H1 (cell line): Measurements from ENCODE around the gene GARS1. TPM values are rescaled to one million over a fixed set of nuclear protein-coding genes. Genes with fewer than 3 reads are reported as not detected.

Experiments
- CTCF ChIA-PET: fragments of 300-600 bp; sonication (Branson Sonifier 250); formaldehyde crosslinking; loops from one replicate; lab custom pipeline; 2021; ENCODE audit not compliant: partially characterized antibody; lab: Charles Lee
- POLR2A ChIA-PET: fragments of 300-600 bp; sonication (Branson Sonifier 250); formaldehyde crosslinking; loops from one replicate; lab custom pipeline; 2021; ENCODE audit warnings: inconsistent platforms; ENCODE audit not compliant: partially characterized antibody; lab: Charles Lee
- DNase-seq, 2 experiments: peaks; one replicate each; pipeline versions ENCODE4 v3.0.0 to v3.0.0-alpha.2; 2010 to 2022; ENCODE audit warnings: low spot score in 2 of 2, low read depth in 1 of 2, mixed read lengths in 1 of 2
- FAIRE-seq: peaks from 2 replicates; lab custom pipeline; 2011; peaks lifted over from hg19 to GRCh38; lab: Jason Lieb, UNC
- H2AFZ ChIP-seq: 2 replicates; pipeline ENCODE4 v1.8.1; 2012; ENCODE audit warnings: low read length, inconsistent platforms
- H2AK5ac ChIP-seq: 2 replicates; pipeline ENCODE4 v1.6.1; 2013; ENCODE audit warnings: low read depth, low read length
- H2BK120ac ChIP-seq: replicated peaks from 2 replicates; pipeline ENCODE3; 2013; ENCODE audit warnings: low read depth, low read length, inconsistent platforms
- H2BK12ac ChIP-seq: 2 replicates; pipeline ENCODE4 v1.6.1; 2013; ENCODE audit warnings: low read depth, low read length
- H2BK15ac ChIP-seq: 2 replicates; pipeline ENCODE4 v1.6.1; 2013; ENCODE audit warnings: low read length
- H2BK20ac ChIP-seq: 2 replicates; pipeline ENCODE4 v1.6.1; 2013; ENCODE audit warnings: low read length
- H2BK5ac ChIP-seq: 2 replicates; pipeline ENCODE4 v1.6.1; 2013; ENCODE audit warnings: low read depth, low read length
- H3K14ac ChIP-seq: 2 replicates; pipeline ENCODE4 v1.6.1; 2013; ENCODE audit warnings: inconsistent platforms; ENCODE audit not compliant: insufficient read length
- H3K18ac ChIP-seq: 2 replicates; pipeline ENCODE4 v1.6.1; 2013; ENCODE audit warnings: low read length; ENCODE audit errors: extremely low read depth
- H3K23ac ChIP-seq: 2 replicates; pipeline ENCODE4 v1.6.1; 2013; ENCODE audit warnings: inconsistent platforms; ENCODE audit not compliant: insufficient read length
- H3K23me2 ChIP-seq: 2 replicates; pipeline ENCODE4 v1.6.1; 2013; ENCODE audit warnings: low read depth, low read length
- H3K27ac ChIP-seq: 2 replicates; pipeline ENCODE4 v1.6.1; 2011; ENCODE audit warnings: low read depth, low read length, inconsistent platforms
- H3K27me3 ChIP-seq, 4 experiments: replicated peaks in 1 of 4; 1 replicate in 1 of 4; 2 replicates in 3 of 4; pipeline versions ENCODE4 v1.6.1 to v1.8.1; 2011 to 2013; ENCODE audit warnings: low read length in 3 of 4, mild to moderate bottlenecking in 3 of 4, inconsistent platforms in 2 of 4, mixed read lengths in 2 of 4, moderate library complexity in 1 of 4; ENCODE audit not compliant: control insufficient read depth in 3 of 4, insufficient read depth in 3 of 4; ENCODE audit errors: extremely low read depth in 1 of 4
- H3K36me3 ChIP-seq, 4 experiments: 2 replicates each; pipeline versions ENCODE4 v1.6.1 to v1.8.1; 2011 to 2013; ENCODE audit warnings: mild to moderate bottlenecking in 4 of 4, low read length in 3 of 4, moderate library complexity in 2 of 4, control low read depth in 1 of 4, inconsistent platforms in 1 of 4; ENCODE audit not compliant: insufficient read depth in 4 of 4, control insufficient read depth in 2 of 4
- H3K4ac ChIP-seq: replicated peaks from 2 replicates; pipeline ENCODE3; 2013; ENCODE audit warnings: low read length, low read depth, mixed read lengths, inconsistent platforms; ENCODE audit not compliant: insufficient read length
- H3K4me1 ChIP-seq, 4 experiments: replicated peaks in 1 of 4; 1 replicate in 1 of 4; 2 replicates in 3 of 4; pipeline versions ENCODE4 v1.6.1 to v1.8.1; 2011 to 2013; ENCODE audit warnings: low read length in 3 of 4, inconsistent platforms in 2 of 4, mixed read lengths in 1 of 4; ENCODE audit not compliant: insufficient read depth in 4 of 4, control insufficient read depth in 3 of 4
- H3K4me2 ChIP-seq, 2 experiments: 2 replicates each; pipeline versions ENCODE4 v1.6.1 to v1.8.1; 2011 to 2013; ENCODE audit warnings: low read depth in 2 of 2, low read length in 2 of 2, control low read depth in 1 of 2, inconsistent platforms in 1 of 2, mild to moderate bottlenecking in 1 of 2; ENCODE audit not compliant: insufficient read depth in 1 of 2
- H3K4me3 ChIP-seq, 4 experiments: fragments of 200-600, 300-600 bp in 1 of 4; sonication (generic), shearing (Covaris generic), sonication (Bioruptor Twin) in 1 of 4; 2 replicates each; pipeline versions ENCODE4 v1.5.1 to v1.8.1; 2011 to 2016; ENCODE audit warnings: low read length in 4 of 4, low read depth in 3 of 4, control low read depth in 2 of 4, inconsistent platforms in 2 of 4, mild to moderate bottlenecking in 2 of 4, mixed read lengths in 1 of 4, moderate library complexity in 1 of 4; ENCODE audit not compliant: insufficient read depth in 2 of 4; ENCODE audit errors: extremely low read depth in 1 of 4
- H3K56ac ChIP-seq: replicated peaks from 2 replicates; pipeline ENCODE3; 2013; ENCODE audit warnings: low read depth, mild to moderate bottlenecking, mixed read lengths, low read length, inconsistent platforms; ENCODE audit not compliant: insufficient read length
- H3K79me1 ChIP-seq: 2 replicates; pipeline ENCODE4 v1.6.1; 2013; ENCODE audit warnings: low read depth, low read length, control low read depth
- H3K79me2 ChIP-seq, 2 experiments: 2 replicates each; pipeline versions ENCODE4 v1.6.1 to v1.8.1; 2012 to 2013; ENCODE audit warnings: low read length in 2 of 2, mild to moderate bottlenecking in 2 of 2, inconsistent platforms in 1 of 2; ENCODE audit not compliant: insufficient read depth in 2 of 2, control insufficient read depth in 1 of 2
- H3K9ac ChIP-seq, 4 experiments: replicated peaks in 1 of 4; 1 replicate in 1 of 4; 2 replicates in 3 of 4; pipeline versions ENCODE4 v1.6.1 to v1.8.1; 2011 to 2013; ENCODE audit warnings: low read depth in 3 of 4, low read length in 3 of 4, control low read depth in 2 of 4, mild to moderate bottlenecking in 2 of 4, moderate library complexity in 2 of 4, inconsistent platforms in 1 of 4; ENCODE audit errors: extremely low read depth in 1 of 4
- H3K9me3 ChIP-seq, 2 experiments: 2 replicates each; pipeline versions ENCODE4 v1.6.1 to v1.8.1; 2012 to 2013; ENCODE audit warnings: mild to moderate bottlenecking in 2 of 2, moderate library complexity in 2 of 2, control low read depth in 1 of 2, inconsistent platforms in 1 of 2, low read depth in 1 of 2, low read length in 1 of 2, mixed read lengths in 1 of 2; ENCODE audit not compliant: insufficient read depth in 2 of 2
- H4K20me1 ChIP-seq, 2 experiments: replicated peaks in 1 of 2; 2 replicates each; pipeline versions ENCODE3 to v1.8.1; 2011 to 2013; ENCODE audit warnings: inconsistent platforms in 2 of 2, low read length in 2 of 2, mild to moderate bottlenecking in 1 of 2; ENCODE audit not compliant: insufficient read depth in 2 of 2, control insufficient read depth in 1 of 2
- H4K5ac ChIP-seq: 2 replicates; pipeline ENCODE4 v1.6.1; 2013; ENCODE audit warnings: low read length, low read depth, mixed read lengths, inconsistent platforms; ENCODE audit not compliant: insufficient read length
- H4K8ac ChIP-seq: 2 replicates; pipeline ENCODE4 v1.8.0; 2013; ENCODE audit warnings: mild to moderate bottlenecking, moderate library complexity, low read length, inconsistent platforms; ENCODE audit not compliant: insufficient read depth; ENCODE audit errors: extremely low read depth
- H4K91ac ChIP-seq: replicated peaks from 2 replicates; pipeline ENCODE3; 2013; ENCODE audit warnings: low read length, mixed read lengths, inconsistent platforms; ENCODE audit not compliant: insufficient read length
- ATF2 ChIP-seq: IDR thresholded peaks from 2 replicates; pipeline ENCODE4 v1.6.1; 2012; ENCODE audit warnings: low read length, inconsistent platforms
- CREB1 ChIP-seq: IDR thresholded peaks from 2 replicates; pipeline ENCODE4 v1.6.1; 2012; ENCODE audit warnings: inconsistent platforms
- EZH2 ChIP-seq: fragments of 200-600 bp; sonication (generic); IDR thresholded peaks from 2 replicates; pipeline ENCODE4 v1.7.1; 2012; ENCODE audit warnings: low read depth, mild to moderate bottlenecking, moderate library complexity, low read length, inconsistent platforms; ENCODE audit not compliant: severe bottlenecking
- JUN ChIP-seq: IDR thresholded peaks from 2 replicates; pipeline ENCODE4 v1.6.1; 2011; ENCODE audit warnings: low read depth, mild to moderate bottlenecking, improper control_type of control experiment, low read length
- MAX ChIP-seq: IDR thresholded peaks from 2 replicates; pipeline ENCODE4 v1.6.1; 2012; ENCODE audit warnings: inconsistent platforms
- NANOG ChIP-seq: IDR thresholded peaks from 2 replicates; pipeline ENCODE4 v1.6.1; 2011; ENCODE audit warnings: low read length, low read depth, mild to moderate bottlenecking, inconsistent platforms; ENCODE audit not compliant: insufficient read depth, poor library complexity, severe bottlenecking
- POLR2AphosphoS5 ChIP-seq: IDR thresholded peaks from 2 replicates; pipeline ENCODE4 v1.6.1; 2011; ENCODE audit warnings: low read depth, low read length
- RFX5 ChIP-seq: IDR thresholded peaks from 2 replicates; pipeline ENCODE4 v1.6.1; 2011; ENCODE audit warnings: low read depth, low read length, improper control_type of control experiment, borderline replicate concordance
- TBP ChIP-seq: IDR thresholded peaks from 2 replicates; pipeline ENCODE4 v1.6.1; 2011; ENCODE audit warnings: low read depth, low read length, improper control_type of control experiment
- TEAD4 ChIP-seq: IDR thresholded peaks from 2 replicates; pipeline ENCODE4 v1.6.1; 2012; ENCODE audit warnings: low read depth, low read length, inconsistent platforms, mixed read lengths
- ZNF274 ChIP-seq: IDR thresholded peaks from 2 replicates; pipeline ENCODE4 v1.7.0; 2012; ENCODE audit warnings: low read length, borderline replicate concordance; ENCODE audit errors: extremely low read depth
- WGBS, 2 experiments: shearing (Covaris generic) in 1 of 2; methylation state at CpG; one replicate each; pipeline versions ENCODE4 v1.1.6 to v1.1.7; 2013 to 2015; ENCODE audit warnings: low lambda C conversion rate in 2 of 2, mixed read lengths in 2 of 2, inconsistent platforms in 1 of 2, low coverage in 1 of 2, missing lambda C conversion rate in 1 of 2; ENCODE audit not compliant: insufficient replicate concordance in 2 of 2, insufficient coverage in 1 of 2, insufficient read length in 1 of 2; ENCODE audit errors: extremely low coverage in 1 of 2, missing lambda C conversion rate in 1 of 2; 5-methylcytosine and 5-hydroxymethylcytosine counted together
- polyA plus RNA-seq, 7 experiments: library from polyadenylated mRNA; depleted of rRNA in 3 of 7; stranded (reverse) in 5 of 7; unstranded in 2 of 7; fragments of >200 nt in 5 of 7; fragments of 200-250 nt in 2 of 7; gene quantifications; 1 replicate in 5 of 7; 2 replicates in 1 of 7; 4 replicates in 1 of 7; pipeline versions ENCODE4 v1.2.1 to v1.2.3, GENCODE V29; 2011 to 2013; ENCODE audit warnings: missing spikeins in 2 of 7, mixed read lengths in 2 of 7
- total RNA-seq: library from RNA; stranded (reverse); fragmentation: NEBNext Ultra II Directional; extraction: Animal tissue kit (Norgen Biotek cat#: 25700); gene quantifications from 2 replicates; pipeline ENCODE4 v1.2.1, GENCODE V29; 2021

Gene GARS1
- total and polyA plus RNA-seq, 2 of the 8 experiments (the other 6 are each of a cell fraction or from before 2014, with no cell fraction given): 270 to 476 TPM

GRCh38 chr7:30649717-30650420 lies 55.2 kb downstream of the GARS1 start:
- CTCF ChIA-PET: interaction anchor here (0.7 to 2.6 kb wide), 5 partner anchors 9 to 90 kb away, joined by 3 to 14 read pairs (median 6); no protein-coding TSS in a partner anchor
- Histone ChIP-seq H3K79me1 (no peaks in the 10 kb centered on the region; the same call in 1 of the 2 replicates), H2AK5ac (no peak overlapping the region), H2BK12ac (no peak overlapping the region), H3K4me3 (no peak overlapping the region), H3K36me3 (peaks cover 0 to 5% (median 2%) of the 10 kb centered on the region in 4 experiments; a peak in 3 of 8 replicates), H3K27ac (no peak overlapping the region), H2BK5ac (no peak overlapping the region), H4K20me1 (peaks cover 8 to 15% of the 10 kb centered on the region in 2 experiments), H3K14ac (no peak overlapping the region), H3K9me3 (no peaks in the 10 kb centered on the region), H3K56ac (no peak overlapping the region), H2BK120ac (no peak overlapping the region), H4K5ac (no peak overlapping the region)
- 87% methylated on average over 13 of the region's 13 CpGs; no CpG with 5 or more reads in 1 of the 2 experiments for WGBS, 2 experiments
- FAIRE-seq: no peak
- TF ChIP-seq TBP (no peak), CREB1 (no peak), TEAD4 (no peak), NANOG (no peak), ATF2 (no peak), JUN (no peak), MAX (no peak), RFX5 (no peak), ZNF274 (no peak), EZH2 (no peak), POLR2AphosphoS5 (no peak)
- TF ChIP-seq, all 59 proteins: peak for 0
- DNase-seq: no peak
- H2BK20ac ChIP-seq: no peak overlapping the region
- H3K4ac ChIP-seq: no peak overlapping the region
- H3K4me1 ChIP-seq: peaks cover 0 to 2% (median 0%) of the 10 kb centered on the region in 4 experiments; a peak in 2 of 7 replicates
- H2AFZ ChIP-seq: no peak overlapping the region
- H3K18ac ChIP-seq: no peak overlapping the region
- no peaks in the 10 kb centered on the region for H3K23me2 ChIP-seq
- no peak overlapping the region for H3K23ac ChIP-seq
- no peak overlapping the region for H3K4me2 ChIP-seq
- no peak overlapping the region for H4K8ac ChIP-seq
- H2BK15ac ChIP-seq: no peak overlapping the region
- POLR2A ChIA-PET: interaction anchor here (0.8 to 1.6 kb wide), 4 partner anchors 14 to 138 kb away, joined by 3 to 5 read pairs (median 3); no protein-coding TSS in a partner anchor
- no peak overlapping the region for H3K9ac ChIP-seq
- no peak overlapping the region for H4K91ac ChIP-seq
- H3K79me2 ChIP-seq: no peaks in the 10 kb centered on the region
- H3K27me3 ChIP-seq: no peaks in the 10 kb centered on the region
